H1 (cell line): ENCODE data around the gene PPP2R2B. TPM values are rescaled to one million over a fixed set of nuclear protein-coding genes. Genes with fewer than 3 reads are reported as not detected.

ENCODE experiments used
- PHF8 ChIP-seq: fragments of 200-600 bp; sonication (generic); conservative IDR thresholded peaks from 2 replicates; pipeline ENCODE4 v1.7.1; 2012; ENCODE audit warnings: low read depth, mild to moderate bottlenecking, inconsistent platforms, low read length, moderate library complexity
- polyA plus RNA-seq, 7 experiments: library from polyadenylated mRNA; depleted of rRNA in 3 of 7; stranded (reverse) in 5 of 7; unstranded in 2 of 7; fragments of >200 nt in 5 of 7; fragments of 200-250 nt in 2 of 7; gene quantifications; 1 replicate in 5 of 7; 2 replicates in 1 of 7; 4 replicates in 1 of 7; pipeline versions ENCODE4 v1.2.1 to v1.2.3, GENCODE V29; 2011 to 2013; ENCODE audit warnings: missing spikeins in 2 of 7, mixed read lengths in 2 of 7
- total RNA-seq: library from RNA; stranded (reverse); fragmentation: NEBNext Ultra II Directional; extraction: Animal tissue kit (Norgen Biotek cat#: 25700); gene quantifications from 2 replicates; pipeline ENCODE4 v1.2.1, GENCODE V29; 2021

The PPP2R2B gene
- total and polyA plus RNA-seq, 2 of the 8 experiments (the other 6 are each of a cell fraction or from before 2014, with no cell fraction given) = 21.1 to 37.1 TPM

DNA sequence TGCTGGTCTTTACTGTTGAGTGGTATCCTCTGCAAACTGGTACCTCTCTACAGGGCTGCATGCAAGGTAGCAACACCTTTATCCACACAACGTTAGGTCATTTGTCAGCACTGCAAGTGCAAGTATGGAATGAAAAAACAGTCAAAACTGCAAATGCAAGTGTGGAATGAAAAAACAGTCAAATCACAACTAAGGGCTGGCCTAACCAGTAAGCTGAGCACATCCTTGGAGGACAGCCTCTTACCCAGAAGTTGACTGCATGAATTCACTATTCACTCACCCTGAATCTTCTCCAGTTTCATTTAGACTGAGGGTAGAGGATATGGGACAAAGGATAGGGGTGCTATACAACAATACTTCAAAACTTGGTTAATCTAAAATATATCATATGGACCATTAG lies 158.4 kb downstream of the PPP2R2B start (continued):
- TF ChIP-seq PHF8 = no peak
